ENCODE measurements around the gene SLC5A2. TPM values are rescaled to one million over a fixed set of nuclear protein-coding genes. Genes with fewer than 3 reads are reported as not detected.

SLC5A2 gene
- total and polyA plus RNA-seq, 7 donors = 0.08 to 0.35 (median 0.26) TPM; not detected in 4

GRCh38 chr16:31507617-31507928, 24.6 kb downstream of the SLC5A2 start:
- ATAC-seq (peak in 3 of 4 donors; percentile 1 to 20 (median 14)), DNase-seq (no peak)
- no peaks in the 10 kb centered on the region for H3K9me3 ChIP-seq
- peaks cover 21% of the 10 kb centered on the region for H3K4me1 ChIP-seq
- peak overlapping the region; percentile 96 for H3K27ac ChIP-seq
- H3K4me3 ChIP-seq = peak overlapping the region; percentile 92
- TF ChIP-seq, protein P1, sequence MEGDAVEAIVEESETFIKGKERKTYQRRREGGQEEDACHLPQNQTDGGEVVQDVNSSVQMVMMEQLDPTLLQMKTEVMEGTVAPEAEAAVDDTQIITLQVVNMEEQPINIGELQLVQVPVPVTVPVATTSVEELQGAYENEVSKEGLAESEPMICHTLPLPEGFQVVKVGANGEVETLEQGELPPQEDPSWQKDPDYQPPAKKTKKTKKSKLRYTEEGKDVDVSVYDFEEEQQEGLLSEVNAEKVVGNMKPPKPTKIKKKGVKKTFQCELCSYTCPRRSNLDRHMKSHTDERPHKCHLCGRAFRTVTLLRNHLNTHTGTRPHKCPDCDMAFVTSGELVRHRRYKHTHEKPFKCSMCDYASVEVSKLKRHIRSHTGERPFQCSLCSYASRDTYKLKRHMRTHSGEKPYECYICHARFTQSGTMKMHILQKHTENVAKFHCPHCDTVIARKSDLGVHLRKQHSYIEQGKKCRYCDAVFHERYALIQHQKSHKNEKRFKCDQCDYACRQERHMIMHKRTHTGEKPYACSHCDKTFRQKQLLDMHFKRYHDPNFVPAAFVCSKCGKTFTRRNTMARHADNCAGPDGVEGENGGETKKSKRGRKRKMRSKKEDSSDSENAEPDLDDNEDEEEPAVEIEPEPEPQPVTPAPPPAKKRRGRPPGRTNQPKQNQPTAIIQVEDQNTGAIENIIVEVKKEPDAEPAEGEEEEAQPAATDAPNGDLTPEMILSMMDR (IDR thresholded peaks at IDR 0.05) = no peak
- H3K27me3 ChIP-seq (ENCODE audit: insufficient read depth in 3 of 3, low read length in 2 of 3) = no peaks in the 10 kb centered on the region
- intact Hi-C loops (cut with DNase I) = loop anchor here in 1 of 2 donors (10.0 kb wide), 2 partner anchors 207 to 367 kb away; partner anchors contain the start of gene ZNF267
- H3K36me3 ChIP-seq (ENCODE audit: insufficient read depth in 1 of 2, low read depth in 1 of 2) = peaks cover 0 to 27% of the 10 kb centered on the region in 2 donors
- 2% methylated on average over 12 of the region's 12 CpGs for WGBS, 3 donors

DNA sequence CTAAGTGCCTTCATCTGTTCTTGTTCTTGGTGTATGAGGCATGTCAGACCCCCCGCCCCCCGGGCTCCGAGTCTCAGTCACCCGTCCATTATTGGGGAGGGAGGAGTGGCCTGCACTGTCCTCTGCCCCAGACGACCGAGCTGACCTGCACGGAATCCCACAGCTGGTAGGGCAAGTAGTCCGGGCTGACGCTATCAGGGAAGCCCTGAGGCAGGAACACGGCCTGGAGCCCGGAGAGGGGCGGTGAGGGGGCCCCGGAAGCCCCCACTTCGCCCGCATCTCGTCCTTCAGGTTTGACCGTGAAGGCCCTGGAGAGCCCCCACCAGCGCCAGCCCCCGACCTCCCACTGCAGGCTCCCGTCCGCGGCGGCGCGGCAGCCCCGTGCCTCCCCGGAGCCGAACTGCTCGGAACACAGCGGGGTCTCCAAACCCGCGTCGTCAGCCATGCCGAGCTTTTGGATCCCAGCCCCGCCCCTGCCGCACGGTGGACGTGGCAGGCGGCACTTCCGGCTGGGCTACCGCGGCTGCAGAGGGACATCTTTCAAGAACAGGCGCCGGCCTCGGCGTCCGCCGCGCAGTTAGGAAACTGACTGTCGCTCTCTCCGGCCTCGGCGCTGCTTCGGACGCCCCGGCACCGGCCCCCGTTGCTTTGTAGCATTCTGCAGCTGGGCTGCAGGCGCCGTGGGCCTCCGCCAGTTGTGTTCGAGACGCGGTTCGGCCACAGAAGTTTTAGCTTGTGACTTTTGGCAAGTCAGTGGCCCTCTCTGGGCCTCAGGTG, 25.2 kb downstream of the SLC5A2 start, which contains the start of gene RUSF1:
TSS of gene RUSF1 (minus strand) at position 463 of the 777 bp plus-strand sequence. CDS start at position 445, 18 bp downstream.
- Histone ChIP-seq H3K9me3 (no peaks in the 10 kb centered on the region), H3K4me1 (peaks cover 21% of the 10 kb centered on the region), H3K4me3 (peak within 1 kb of the TSS; percentile 92), H3K27ac (peak within 1 kb of the TSS; percentile 96), H3K27me3 (ENCODE audit: insufficient read depth in 3 of 3, low read length in 2 of 3) (no peaks in the 10 kb centered on the region), H3K36me3 (ENCODE audit: insufficient read depth in 1 of 2, low read depth in 1 of 2) (peaks cover 0 to 27% of the 10 kb centered on the region in 2 donors)
- peak; percentile 97 to 99 (median 98) for ATAC-seq
- intact Hi-C loops (cut with DNase I) = loop anchor here (2.0 to 10.0 kb wide), 3 partner anchors 49 to 367 kb away; partner anchors contain the start of genes ARMC5 (in 1 of the 2) and ZNF267 (in 1 of the 2)
- DNase-seq = peak; percentile 92 to 96
- TF ChIP-seq, protein P1 (IDR thresholded peaks at IDR 0.05) = no peak
- 0 to 1% (median 0%) methylated on average over 53 to 65 of the region's 65 CpGs for WGBS, 3 donors

GRCh38 chr16:31508706-31509195, 25.8 kb downstream of the SLC5A2 start:
- Histone ChIP-seq H3K4me3 (peak overlapping the region; percentile 92), H3K27ac (peak overlapping the region; percentile 96), H3K36me3 (ENCODE audit: insufficient read depth in 1 of 2, low read depth in 1 of 2) (peaks cover 0 to 27% of the 10 kb centered on the region in 2 donors), H3K4me1 (peaks cover 21% of the 10 kb centered on the region), H3K9me3 (no peaks in the 10 kb centered on the region), H3K27me3 (ENCODE audit: insufficient read depth in 3 of 3, low read length in 2 of 3) (no peaks in the 10 kb centered on the region)
- ATAC-seq = peak in 2 of 4 donors; percentile 8 to 47
- TF ChIP-seq, protein P1 (IDR thresholded peaks at IDR 0.05) = no peak
- 9 to 12% (median 12%) methylated on average over 6 of the region's 6 CpGs for WGBS, 3 donors
- no peak for DNase-seq
- intact Hi-C loops (cut with DNase I) = loop anchor here (2.0 to 10.0 kb wide), 3 partner anchors 50 to 366 kb away; partner anchors contain the start of genes ARMC5 (in 1 of the 2) and ZNF267 (in 1 of the 2)

DNA sequence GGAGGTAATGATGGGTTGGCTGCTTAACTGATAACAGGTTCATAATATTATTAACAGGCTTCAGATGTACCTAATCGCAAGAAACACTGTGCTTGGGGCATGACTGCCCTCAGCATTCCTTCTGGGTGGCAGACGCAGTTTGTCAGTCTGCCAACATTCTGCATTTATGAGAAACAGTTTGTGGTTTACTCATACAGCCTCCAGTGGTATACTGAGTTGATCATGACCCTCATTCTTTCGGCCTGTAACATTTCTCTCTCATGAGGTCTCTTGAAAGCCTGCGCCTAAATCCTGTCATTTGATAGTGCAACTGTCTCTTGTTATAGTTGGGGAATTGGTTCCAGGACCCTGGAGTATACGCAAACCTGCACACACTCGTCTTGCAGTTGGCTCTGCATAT, 30.2 kb downstream of the SLC5A2 start:
- H3K36me3 ChIP-seq (ENCODE audit: insufficient read depth in 1 of 2, low read depth in 1 of 2) = no peaks in the 10 kb centered on the region
- H3K27me3 ChIP-seq (ENCODE audit: insufficient read depth in 3 of 3, low read length in 2 of 3) = no peaks in the 10 kb centered on the region
- H3K27ac ChIP-seq = no peak overlapping the region
- TF ChIP-seq, protein P1 (IDR thresholded peaks at IDR 0.05) = no peak
- 57 to 70% (median 60%) methylated on average over 6 of the region's 6 CpGs for WGBS, 3 donors
- no peak overlapping the region for H3K4me3 ChIP-seq
- ATAC-seq (no peak), DNase-seq (no peak)
- H3K9me3 ChIP-seq = no peaks in the 10 kb centered on the region
- intact Hi-C loops (cut with DNase I) = loop anchor here in 1 of 2 donors (5.0 kb wide), 1 partner anchor 199 kb away; a partner anchor contains a TSS
- H3K4me1 ChIP-seq = peaks cover 4% of the 10 kb centered on the region

All from psoas muscle (tissue), 8 donors.